Tongue (tissue), 3 donors: ENCODE measurements around the gene CDCP1. TPM values are rescaled to one million over a fixed set of nuclear protein-coding genes. Genes with fewer than 3 reads are reported as not detected.
A peak's percentile ranks its signal among the peaks of the same experiment; 100 is the strongest.
"Not testable (repeated sequence)": the region's sequence is repeated elsewhere in the genome, so short reads cannot be mapped to it uniquely, and the experiment has no call there.

Source experiments
- DNase-seq: peaks from one replicate; pipeline ENCODE4 v3.0.0-alpha.2; 2015
- small RNA-seq: library from RNA; depleted of rRNA; stranded (forward); fragments of <200 nt; gene quantifications from one replicate; pipeline ENCODE3, GENCODE V24; 2014; ENCODE audit warnings: low replicate concordance
- total RNA-seq: library from RNA; depleted of rRNA; stranded (reverse); fragments of >200 nt; gene quantifications from one replicate; pipeline ENCODE4 v1.2.3, GENCODE V29; 2014

Gene CDCP1
- total RNA-seq, 1 donor from 2014 or later, result 8.1 TPM

GRCh38 chr3:45055032-45055410 is 91.2 kb downstream of the CDCP1 start:
- DNase-seq, result peak; percentile 13

- DNase-seq, result peak; percentile 37
These were observed 91.9 kb downstream of the CDCP1 start for GRCh38 chr3:45054196-45054857.

- DNase-seq, result not testable (repeated sequence)
These were observed 92.4 kb downstream of the CDCP1 start for GRCh38 chr3:45053805-45054195.

- DNase-seq, result no peak
These were observed 94.5 kb downstream of the CDCP1 start for GRCh38 chr3:45051685-45052084.

- DNase-seq, result no peak
These were observed 96.4 kb downstream of the CDCP1 start for GRCh38 chr3:45049807-45050206.

GRCh38 chr3:45048244-45048643 is 97.9 kb downstream of the CDCP1 start:
- DNase-seq, result no peak

- peak; percentile 46 for DNase-seq
These were observed 102.4 kb downstream of the CDCP1 start for GRCh38 chr3:45043728-45044299.

GRCh38 chr3:45042162-45042561 is 104.0 kb downstream of the CDCP1 start:
- DNase-seq, result no peak

- no peak for DNase-seq
These were observed 104.5 kb downstream of the CDCP1 start for GRCh38 chr3:45041666-45042065.

GRCh38 chr3:45037720-45038455 is 108.3 kb downstream of the CDCP1 start:
- peak; percentile 97 for DNase-seq

- peak; percentile 64 for DNase-seq
These were observed 110.5 kb downstream of the CDCP1 start for GRCh38 chr3:45035441-45036301.

GRCh38 chr3:45034612-45035252 is 111.4 kb downstream of the CDCP1 start:
- no peak for DNase-seq

- DNase-seq, result no peak
These were observed 112.4 kb downstream of the CDCP1 start for GRCh38 chr3:45033791-45034190.

Small RNA genes within 50 kb of the gene (small RNA-seq; reads per million reads assigned to genes)
- gene RNU5B-3P, result not detected

Other genes starting within 250 kb of the CDCP1 start
- gene ZDHHC3, start 170.2 kb downstream of the CDCP1 start, total RNA-seq, result 47.5 TPM
- gene EXOSC7, start 170.1 kb downstream of the CDCP1 start, total RNA-seq, result 49.7 TPM
- 57.1 TPM for gene CLEC3B, start 120.1 kb downstream of the CDCP1 start, total RNA-seq
- 2.4 TPM for gene TMEM158, start 79.9 kb upstream of the CDCP1 start, total RNA-seq
- gene LARS2, start 242.2 kb upstream of the CDCP1 start, total RNA-seq, result 32.5 TPM